Stimulated activated CD4-positive, alpha-beta T cell treated with anti-CD3 and anti-CD28 coated beads, TNF-alpha, amount 100 ng/mL, for 1 hour (primary cell): Measurements from ENCODE around the gene WLS.
"Not testable (repeated sequence)": the region's sequence is repeated elsewhere in the genome, so short reads cannot be mapped to it uniquely, and the experiment has no call there.

Source experiments
- DNase-seq, 3 donors: peaks; one replicate each; pipeline ENCODE4 v3.0.0-alpha.2; 2020; ENCODE audit warnings: low read depth in 3 of 3, low spot score in 1 of 3

The WLS gene

DNA sequence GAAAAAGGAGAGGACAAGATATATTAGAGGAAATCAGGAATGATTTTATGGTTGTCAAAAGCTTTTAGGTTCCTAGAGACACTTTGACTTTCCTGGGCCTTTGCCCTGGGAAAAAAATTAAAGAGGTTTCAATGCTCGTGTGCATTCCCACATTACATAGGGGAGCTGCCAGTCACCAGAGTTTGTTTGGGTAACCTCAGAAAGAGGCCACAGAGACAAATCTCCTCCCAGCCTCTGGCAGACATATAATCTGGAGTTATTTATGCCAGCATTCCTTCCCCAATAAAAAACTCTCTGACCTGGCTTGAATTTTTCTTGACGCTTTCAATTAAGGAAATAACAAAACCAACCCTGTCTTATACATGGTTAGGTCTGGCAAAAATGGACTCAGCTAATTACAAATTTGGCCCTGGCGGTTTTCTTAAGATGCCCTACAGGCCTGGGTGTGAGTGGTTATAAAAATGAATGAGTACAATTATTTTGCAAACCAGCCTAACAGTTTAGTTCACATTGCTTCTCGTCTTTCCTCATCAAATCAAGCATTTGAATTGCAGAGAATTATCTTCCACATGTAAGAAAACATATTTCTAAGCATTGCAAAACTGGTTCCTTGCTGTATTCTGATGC is 63.7 kb downstream of the WLS start:
- no peak for DNase-seq

- DNase-seq, result no peak
These were observed 65.1 kb downstream of the WLS start for GRCh38 chr1:68167211-68167610.

- no peak for DNase-seq
These were observed 66.0 kb downstream of the WLS start for GRCh38 chr1:68166348-68166747.

DNA sequence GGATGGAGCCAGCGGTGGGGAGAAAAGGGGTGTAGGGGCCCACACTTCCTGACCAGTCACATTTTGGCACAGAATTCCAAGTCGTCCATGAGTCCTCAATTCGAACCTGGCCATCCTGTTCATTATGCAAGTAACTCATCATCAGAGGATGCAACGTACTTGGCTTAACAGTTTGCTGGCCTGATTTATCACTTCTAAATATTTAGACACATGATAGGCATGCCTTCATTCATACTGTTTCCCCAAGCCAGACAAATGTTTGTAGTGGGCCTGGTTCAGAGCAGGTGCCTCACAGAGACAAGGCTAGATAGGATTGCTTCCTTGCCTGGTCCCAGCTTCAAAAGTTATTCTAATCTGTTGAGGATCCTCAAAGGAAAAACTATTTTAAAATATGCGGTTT is 66.7 kb downstream of the WLS start:
- no peak for DNase-seq

DNA sequence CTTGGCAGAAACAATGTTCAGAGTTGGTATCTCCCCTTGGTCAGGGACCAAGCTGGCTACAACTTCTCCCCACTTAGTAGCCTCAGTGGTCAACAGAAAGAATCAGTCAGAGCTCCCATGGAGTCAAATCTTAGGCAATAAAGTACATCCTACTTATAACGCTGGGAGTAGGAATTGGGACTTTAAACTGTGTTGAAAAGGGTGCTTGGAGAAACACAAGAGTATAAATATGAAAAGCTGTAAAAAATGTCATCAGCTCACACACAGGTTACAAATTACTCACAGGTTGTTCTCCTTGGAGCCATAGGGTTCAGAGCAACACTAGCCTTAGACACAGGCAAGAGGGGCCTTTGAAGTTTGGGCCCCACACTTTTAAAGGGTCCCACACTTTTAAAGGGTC is 67.4 kb downstream of the WLS start:
- DNase-seq, result no peak

- no peak for DNase-seq
These were observed 69.1 kb downstream of the WLS start for GRCh38 chr1:68163220-68163619.

GRCh38 chr1:68162761-68163160 is 69.6 kb downstream of the WLS start:
- DNase-seq, result no peak

GRCh38 chr1:68161672-68162071 is 70.7 kb downstream of the WLS start:
- not testable (repeated sequence) for DNase-seq

DNA sequence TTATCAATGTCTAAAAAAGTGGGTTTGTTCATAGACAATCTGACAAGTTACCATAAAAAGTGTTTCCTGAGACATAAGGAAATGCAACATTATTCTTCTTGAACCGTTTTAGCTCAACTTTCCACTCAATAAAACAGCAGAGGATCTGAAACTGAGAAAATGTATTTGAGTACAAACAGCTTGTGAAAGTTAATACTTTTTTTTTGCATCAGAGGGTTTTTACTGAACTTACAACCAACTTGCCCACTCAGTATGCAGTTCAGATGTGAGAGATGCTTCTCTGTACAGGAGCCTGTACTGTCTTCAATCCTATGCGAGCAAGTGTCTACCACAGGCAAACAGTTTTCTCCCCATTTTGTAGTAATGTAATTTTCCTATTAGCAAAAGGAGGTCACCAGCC is 71.4 kb downstream of the WLS start:
- not testable (repeated sequence) for DNase-seq

GRCh38 chr1:68160021-68160420 is 72.3 kb downstream of the WLS start:
- DNase-seq, result no peak

GRCh38 chr1:68158837-68159236 is 73.5 kb downstream of the WLS start:
- DNase-seq, result no peak

DNA sequence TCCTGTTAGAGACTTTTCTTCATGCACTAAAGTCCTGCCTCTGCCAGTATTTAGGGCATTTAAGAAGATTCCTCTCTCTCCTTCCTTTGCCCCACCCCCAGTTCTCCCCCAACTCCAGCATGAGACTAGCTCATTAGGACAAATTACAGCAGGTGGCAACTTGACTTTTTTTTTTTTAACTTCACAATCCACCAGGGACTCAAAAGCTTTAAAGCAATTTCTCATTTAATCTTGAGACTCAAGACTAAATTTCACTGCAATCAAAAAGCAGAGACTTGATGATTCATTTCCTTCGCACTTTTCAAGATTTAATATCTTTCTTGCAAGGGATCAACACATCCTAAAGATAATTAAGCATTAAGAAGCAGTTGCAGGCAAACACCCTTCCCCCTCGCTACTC is 74.9 kb downstream of the WLS start:
- no peak for DNase-seq

DNA sequence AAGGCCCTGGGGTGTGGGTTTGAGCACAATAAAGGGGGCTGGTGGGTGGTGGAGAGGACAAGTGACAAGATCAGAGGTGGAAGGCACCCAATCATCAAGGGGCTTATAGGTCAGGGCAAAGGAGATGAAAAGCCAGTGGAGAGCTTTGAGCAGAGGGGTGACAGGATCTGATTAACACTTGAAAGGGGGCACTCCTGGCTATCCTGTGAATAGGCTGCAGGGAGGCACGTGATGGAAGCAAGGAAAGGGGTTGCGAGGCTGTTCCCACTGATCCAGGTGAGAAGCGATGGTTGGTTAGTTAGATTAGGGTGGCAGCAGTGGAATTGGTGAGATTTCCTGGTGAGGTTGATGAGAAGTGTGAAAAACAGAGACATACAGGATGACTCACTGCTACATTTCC is 80.6 kb downstream of the WLS start:
- no peak for DNase-seq

GRCh38 chr1:68149907-68150306 is 82.4 kb downstream of the WLS start:
- DNase-seq, result no peak

DNA sequence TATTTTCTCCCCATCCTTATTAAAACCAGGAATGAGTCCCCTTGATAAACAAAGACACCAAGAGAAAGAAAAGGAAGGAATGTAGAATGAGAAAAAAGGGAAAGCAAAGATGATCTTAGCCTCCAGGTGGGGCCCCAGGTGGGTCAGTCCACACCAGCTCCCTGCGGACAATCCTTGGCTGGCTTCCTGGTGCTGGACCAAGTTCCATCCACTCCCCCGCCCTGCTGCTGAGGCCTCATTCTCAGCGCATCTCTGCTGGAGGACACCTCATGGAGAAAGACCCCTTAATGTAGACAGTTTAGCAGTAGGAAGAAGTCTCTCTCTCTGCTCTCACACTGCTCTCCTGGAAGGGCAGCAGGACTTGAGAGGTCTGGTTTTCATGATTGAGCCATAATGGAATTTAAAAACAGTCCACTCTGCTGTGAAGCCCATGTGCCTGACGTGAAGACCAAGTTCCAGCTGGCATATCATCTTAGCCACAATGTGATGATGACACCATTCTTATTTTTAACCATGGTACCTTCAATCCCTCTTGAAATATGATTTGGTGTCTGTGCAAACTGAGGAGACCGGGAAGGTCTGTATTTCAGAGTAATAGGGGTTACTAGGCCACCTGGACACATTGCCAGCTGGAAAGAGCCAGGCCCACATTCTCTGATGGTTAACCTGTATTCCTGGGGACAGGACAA is 83.1 kb downstream of the WLS start:
- no peak for DNase-seq

GRCh38 chr1:68148631-68149030 is 83.7 kb downstream of the WLS start:
- DNase-seq, result no peak

- no peak for DNase-seq
These were observed 84.7 kb downstream of the WLS start for GRCh38 chr1:68147534-68148171.

DNA sequence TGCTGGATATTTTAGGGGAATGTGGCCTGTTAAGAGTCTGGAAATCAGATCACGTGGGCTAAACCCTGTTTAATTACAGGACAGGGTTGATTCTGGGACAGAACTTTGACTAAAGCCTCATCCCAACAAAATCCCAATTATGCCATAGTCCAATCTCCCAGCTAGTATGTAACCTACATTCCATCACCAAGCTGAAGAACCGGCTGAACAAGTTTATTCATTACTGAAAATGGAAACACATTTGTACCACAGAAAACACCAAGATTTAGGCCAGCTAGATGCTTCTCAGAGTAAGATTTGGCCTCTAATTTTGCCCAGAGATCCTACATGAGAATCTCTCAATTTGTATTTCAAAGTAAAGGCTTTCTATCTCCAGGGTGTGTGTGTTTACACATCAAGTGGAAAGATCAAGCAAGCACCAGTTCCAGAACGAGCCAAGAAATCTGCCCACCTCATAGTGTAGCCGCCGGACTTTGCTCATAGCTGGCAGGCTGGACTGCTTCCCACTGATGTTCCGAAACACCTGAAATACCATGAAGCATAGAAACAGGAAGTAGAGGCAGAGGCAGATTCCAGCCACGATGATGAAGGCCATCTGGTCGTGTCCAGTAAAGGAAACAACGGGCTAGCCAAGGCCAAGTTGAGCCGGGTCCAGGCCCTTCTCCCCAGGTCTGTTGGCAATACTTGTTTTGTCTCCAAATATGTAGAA is 86.8 kb downstream of the WLS start:
- no peak for DNase-seq

DNA sequence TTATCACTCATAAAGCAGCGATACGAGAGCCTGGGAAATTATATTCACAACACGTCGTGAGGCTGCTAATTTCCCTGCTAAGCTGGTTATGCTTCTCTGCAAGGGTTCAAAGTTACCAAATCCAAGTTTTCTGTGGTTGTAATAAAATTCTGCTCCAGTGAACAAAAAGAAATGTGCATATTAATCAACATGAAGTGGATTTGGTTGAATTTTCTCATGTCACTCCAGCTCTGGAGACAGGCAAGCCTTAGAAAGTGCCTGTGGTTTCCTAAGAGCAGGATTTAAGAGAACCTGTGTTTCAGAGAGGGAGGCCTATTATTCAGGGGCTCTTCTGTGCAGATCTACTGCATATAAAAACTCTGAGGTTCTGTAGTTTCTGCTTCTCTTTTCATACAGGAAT is 87.5 kb downstream of the WLS start:
- DNase-seq, result no peak

- no peak for DNase-seq
These were observed 88.7 kb downstream of the WLS start for GRCh38 chr1:68143633-68144032.

GRCh38 chr1:68142461-68142860 is 89.9 kb downstream of the WLS start:
- no peak for DNase-seq

GRCh38 chr1:68142036-68142435 is 90.3 kb downstream of the WLS start:
- no peak for DNase-seq
